Measurements from ENCODE around the gene ERLIN1. TPM values are rescaled to one million over a fixed set of nuclear protein-coding genes. Genes with fewer than 3 reads are reported as not detected.

ERLIN1 gene
- total and polyA plus RNA-seq, 9 donors: 21.1 to 49.4 (median 36.4) TPM

DNA sequence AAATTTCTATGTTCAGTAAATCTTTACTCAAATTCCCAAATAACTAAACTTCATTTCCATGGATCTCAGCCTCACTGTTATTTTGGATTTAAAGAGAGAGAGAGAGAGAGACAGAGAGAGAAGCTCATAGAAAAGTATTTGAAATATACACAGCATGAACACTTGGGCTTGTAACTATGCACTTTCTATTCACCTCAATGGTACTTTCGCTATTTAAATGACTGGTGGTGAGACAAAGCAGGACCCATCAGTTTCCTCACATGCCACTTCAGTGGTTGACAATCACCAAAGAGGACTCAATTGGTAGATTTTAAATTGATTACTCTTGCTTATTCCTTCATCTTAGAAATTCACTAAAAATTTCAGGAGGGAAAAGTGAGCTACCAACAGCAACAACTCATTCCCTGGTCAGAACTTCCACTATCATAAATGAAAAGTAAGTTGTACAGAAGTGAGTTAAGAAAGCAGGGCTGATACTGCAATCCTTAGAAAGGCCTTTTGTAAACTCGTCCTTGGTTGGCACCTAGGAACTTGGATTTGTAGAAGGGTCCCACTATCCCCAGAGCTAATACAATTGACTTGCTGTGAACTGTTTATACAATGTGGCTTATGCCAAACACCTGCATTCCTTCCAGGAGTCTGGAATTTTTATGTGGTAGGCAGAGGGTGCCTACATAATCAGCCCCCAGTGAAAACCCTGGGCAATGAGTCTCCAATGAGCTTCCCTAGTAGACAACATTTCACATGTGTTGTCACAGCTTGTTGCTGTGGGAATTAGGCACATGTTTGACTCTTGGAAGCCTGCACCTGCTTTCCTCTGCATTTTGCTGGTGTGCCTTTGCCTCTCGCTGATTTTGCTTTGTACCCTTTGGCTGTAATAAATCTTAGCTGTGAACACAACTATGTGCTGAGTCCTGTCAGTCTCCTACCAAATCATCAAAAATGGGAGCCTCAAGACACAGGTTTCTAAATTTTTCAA, 10.8 kb downstream of the ERLIN1 start:
- no peak overlapping the region for H3K4me3 ChIP-seq (ENCODE audit: low read length)
- WGBS (ENCODE audit: insufficient coverage): 100% methylated on average over 1 of the region's 3 CpGs
- H3K9me3 ChIP-seq (replicated peaks; ENCODE audit: control insufficient read depth, low read depth, low read length): peaks cover 4% of the 10 kb centered on the region
- DNase-seq: peak; percentile 33
- H3K27ac ChIP-seq (ENCODE audit: low read length): peak overlapping the region; percentile 52
- H3K36me3 ChIP-seq (ENCODE audit: control insufficient read depth, insufficient read depth, low read length): peaks cover 40% of the 10 kb centered on the region
- H3K4me1 ChIP-seq (ENCODE audit: control insufficient read depth, insufficient read depth, low read length): no peaks in the 10 kb centered on the region
- H3K27me3 ChIP-seq (ENCODE audit: control insufficient read depth, insufficient read depth, low read length): no peaks in the 10 kb centered on the region

- H3K36me3 ChIP-seq (ENCODE audit: control insufficient read depth, insufficient read depth, low read length): peaks cover 33% of the 10 kb centered on the region
These were observed 12.8 kb downstream of the ERLIN1 start for GRCh38 chr10:100173035-100173434.

GRCh38 chr10:100172349-100172748, 13.5 kb downstream of the ERLIN1 start:
- no peaks in the 10 kb centered on the region for H3K4me1 ChIP-seq (ENCODE audit: control insufficient read depth, insufficient read depth, low read length)
- peaks cover 29% of the 10 kb centered on the region for H3K36me3 ChIP-seq (ENCODE audit: control insufficient read depth, insufficient read depth, low read length)
- H3K9me3 ChIP-seq (replicated peaks; ENCODE audit: control insufficient read depth, low read depth, low read length): peaks cover 4% of the 10 kb centered on the region
- DNase-seq: no peak
- H3K27ac ChIP-seq (ENCODE audit: low read length): no peak overlapping the region
- H3K27me3 ChIP-seq (ENCODE audit: control insufficient read depth, insufficient read depth, low read length): no peaks in the 10 kb centered on the region
- H3K4me3 ChIP-seq (ENCODE audit: low read length): no peak overlapping the region
- WGBS (ENCODE audit: insufficient coverage): no CpG with 5 or more reads among the region's 1 CpG

More at GRCh38 chr10:100173035-100173434, 12.8 kb downstream of the ERLIN1 start:
- no peak for DNase-seq
- 88% methylated on average over 4 of the region's 6 CpGs for WGBS (ENCODE audit: insufficient coverage)
- peaks cover 4% of the 10 kb centered on the region for H3K9me3 ChIP-seq (replicated peaks; ENCODE audit: control insufficient read depth, low read depth, low read length)
- no peaks in the 10 kb centered on the region for H3K27me3 ChIP-seq (ENCODE audit: control insufficient read depth, insufficient read depth, low read length)
- H3K27ac ChIP-seq (ENCODE audit: low read length): no peak overlapping the region
- no peaks in the 10 kb centered on the region for H3K4me1 ChIP-seq (ENCODE audit: control insufficient read depth, insufficient read depth, low read length)
- no peak overlapping the region for H3K4me3 ChIP-seq (ENCODE audit: low read length)

GRCh38 chr10:100168313-100168643, 17.6 kb downstream of the ERLIN1 start:
- Histone ChIP-seq H3K36me3 (ENCODE audit: control insufficient read depth, insufficient read depth, low read length) (peaks cover 18% of the 10 kb centered on the region), H3K27me3 (ENCODE audit: control insufficient read depth, insufficient read depth, low read length) (no peaks in the 10 kb centered on the region), H3K9me3 (replicated peaks; ENCODE audit: control insufficient read depth, low read depth, low read length) (peaks cover 4% of the 10 kb centered on the region), H3K4me1 (ENCODE audit: control insufficient read depth, insufficient read depth, low read length) (no peaks in the 10 kb centered on the region), H3K27ac (ENCODE audit: low read length) (no peak overlapping the region), H3K4me3 (ENCODE audit: low read length) (no peak overlapping the region)
- no peak for DNase-seq
- no CpG with 5 or more reads among the region's 1 CpG for WGBS (ENCODE audit: insufficient coverage)

DNA sequence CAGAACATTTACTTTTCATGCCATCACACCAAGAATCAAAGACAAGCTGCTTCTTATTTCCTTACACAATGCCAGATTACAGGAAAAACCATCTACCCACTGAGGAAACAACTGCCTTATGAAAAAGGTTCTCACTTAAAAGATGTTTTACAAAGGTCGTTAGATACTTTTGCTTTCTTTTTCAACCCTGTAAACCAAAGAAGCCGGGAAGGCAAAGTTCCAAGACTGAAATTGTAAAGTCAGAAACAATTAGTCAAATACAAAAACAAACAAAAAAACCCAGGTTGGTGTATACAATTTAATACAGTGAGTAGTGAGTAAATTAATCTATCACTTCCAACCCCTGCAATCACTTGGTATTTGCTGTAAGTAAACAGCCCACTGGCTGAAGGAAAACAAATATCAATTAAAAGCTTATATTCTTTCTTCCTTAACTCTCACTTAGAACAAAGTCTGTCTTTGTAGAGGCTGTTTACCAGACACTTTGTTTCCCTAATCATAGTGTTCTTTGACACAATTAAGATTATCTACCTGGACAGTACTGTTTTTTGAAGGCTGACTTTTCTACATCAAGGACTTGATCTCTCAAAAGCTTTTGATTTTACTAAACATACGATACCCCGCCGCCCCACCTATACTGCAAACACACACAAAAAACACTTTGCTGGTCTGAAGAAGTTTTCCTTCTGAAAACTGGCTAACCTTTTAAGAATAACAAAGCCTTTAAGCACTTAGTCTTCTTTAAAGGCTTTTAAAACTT, 18.1 kb downstream of the ERLIN1 start:
- peaks cover 13% of the 10 kb centered on the region for H3K36me3 ChIP-seq (ENCODE audit: control insufficient read depth, insufficient read depth, low read length)
- no peak overlapping the region for H3K4me3 ChIP-seq (ENCODE audit: low read length)
- H3K4me1 ChIP-seq (ENCODE audit: control insufficient read depth, insufficient read depth, low read length): no peaks in the 10 kb centered on the region
- H3K9me3 ChIP-seq (replicated peaks; ENCODE audit: control insufficient read depth, low read depth, low read length): peaks cover under 1% of the 10 kb centered on the region
- H3K27me3 ChIP-seq (ENCODE audit: control insufficient read depth, insufficient read depth, low read length): no peaks in the 10 kb centered on the region
- WGBS (ENCODE audit: insufficient coverage): 80% methylated on average over 1 of the region's 5 CpGs
- H3K27ac ChIP-seq (ENCODE audit: low read length): no peak overlapping the region
- no peak for DNase-seq

GRCh38 chr10:100163704-100164621, 21.9 kb downstream of the ERLIN1 start:
- DNase-seq: no peak
- WGBS (ENCODE audit: insufficient coverage): 93% methylated on average over 2 of the region's 3 CpGs
- peaks cover 9% of the 10 kb centered on the region for H3K36me3 ChIP-seq (ENCODE audit: control insufficient read depth, insufficient read depth, low read length)

GRCh38 chr10:100162696-100163095, 23.1 kb downstream of the ERLIN1 start:
- Histone ChIP-seq H3K9me3 (replicated peaks; ENCODE audit: control insufficient read depth, low read depth, low read length) (no peaks in the 10 kb centered on the region), H3K27me3 (ENCODE audit: control insufficient read depth, insufficient read depth, low read length) (no peaks in the 10 kb centered on the region), H3K4me1 (ENCODE audit: control insufficient read depth, insufficient read depth, low read length) (no peaks in the 10 kb centered on the region), H3K36me3 (ENCODE audit: control insufficient read depth, insufficient read depth, low read length) (peaks cover 7% of the 10 kb centered on the region), H3K4me3 (ENCODE audit: low read length) (no peak overlapping the region), H3K27ac (ENCODE audit: low read length) (no peak overlapping the region)
- no CpG with 5 or more reads among the region's 3 CpGs for WGBS (ENCODE audit: insufficient coverage)
- DNase-seq: no peak

More at GRCh38 chr10:100163704-100164621, 21.9 kb downstream of the ERLIN1 start:
- no peaks in the 10 kb centered on the region for H3K27me3 ChIP-seq (ENCODE audit: control insufficient read depth, insufficient read depth, low read length)
- no peak overlapping the region for H3K27ac ChIP-seq (ENCODE audit: low read length)
- no peak overlapping the region for H3K4me3 ChIP-seq (ENCODE audit: low read length)
- H3K4me1 ChIP-seq (ENCODE audit: control insufficient read depth, insufficient read depth, low read length): no peaks in the 10 kb centered on the region
- no peaks in the 10 kb centered on the region for H3K9me3 ChIP-seq (replicated peaks; ENCODE audit: control insufficient read depth, low read depth, low read length)

- H3K9me3 ChIP-seq (replicated peaks; ENCODE audit: control insufficient read depth, low read depth, low read length): no peaks in the 10 kb centered on the region
- H3K36me3 ChIP-seq (ENCODE audit: control insufficient read depth, insufficient read depth, low read length): peaks cover 26% of the 10 kb centered on the region
- no peaks in the 10 kb centered on the region for H3K4me1 ChIP-seq (ENCODE audit: control insufficient read depth, insufficient read depth, low read length)
- WGBS (ENCODE audit: insufficient coverage): no CpG with 5 or more reads among the region's 2 CpGs
- no peak for DNase-seq
- no peaks in the 10 kb centered on the region for H3K27me3 ChIP-seq (ENCODE audit: control insufficient read depth, insufficient read depth, low read length)
- H3K4me3 ChIP-seq (ENCODE audit: low read length): no peak overlapping the region
- no peak overlapping the region for H3K27ac ChIP-seq (ENCODE audit: low read length)
These were observed 27.6 kb downstream of the ERLIN1 start for GRCh38 chr10:100158044-100158805.

GRCh38 chr10:100157156-100157555, 28.7 kb downstream of the ERLIN1 start:
- Histone ChIP-seq H3K4me1 (ENCODE audit: control insufficient read depth, insufficient read depth, low read length) (no peaks in the 10 kb centered on the region), H3K36me3 (ENCODE audit: control insufficient read depth, insufficient read depth, low read length) (peaks cover 33% of the 10 kb centered on the region), H3K27me3 (ENCODE audit: control insufficient read depth, insufficient read depth, low read length) (no peaks in the 10 kb centered on the region), H3K27ac (ENCODE audit: low read length) (no peak overlapping the region), H3K9me3 (replicated peaks; ENCODE audit: control insufficient read depth, low read depth, low read length) (no peaks in the 10 kb centered on the region), H3K4me3 (ENCODE audit: low read length) (no peak overlapping the region)
- no peak for DNase-seq

Data from muscle of leg (tissue), 11 donors.